Measurements from ENCODE around the gene LNP1.
"Not testable (repeated sequence)": the region's sequence is repeated elsewhere in the genome, so short reads cannot be mapped to it uniquely, and the experiment has no call there.

The LNP1 gene, protein sequence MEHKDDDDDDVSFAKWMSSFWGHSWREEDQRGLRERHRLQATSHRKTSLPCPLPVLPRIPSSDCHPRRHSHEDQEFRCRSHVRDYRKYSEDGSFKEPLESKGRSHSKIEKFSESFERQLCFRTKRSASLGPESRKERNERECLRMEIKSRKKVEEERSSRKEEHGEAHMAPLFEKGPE

DNA sequence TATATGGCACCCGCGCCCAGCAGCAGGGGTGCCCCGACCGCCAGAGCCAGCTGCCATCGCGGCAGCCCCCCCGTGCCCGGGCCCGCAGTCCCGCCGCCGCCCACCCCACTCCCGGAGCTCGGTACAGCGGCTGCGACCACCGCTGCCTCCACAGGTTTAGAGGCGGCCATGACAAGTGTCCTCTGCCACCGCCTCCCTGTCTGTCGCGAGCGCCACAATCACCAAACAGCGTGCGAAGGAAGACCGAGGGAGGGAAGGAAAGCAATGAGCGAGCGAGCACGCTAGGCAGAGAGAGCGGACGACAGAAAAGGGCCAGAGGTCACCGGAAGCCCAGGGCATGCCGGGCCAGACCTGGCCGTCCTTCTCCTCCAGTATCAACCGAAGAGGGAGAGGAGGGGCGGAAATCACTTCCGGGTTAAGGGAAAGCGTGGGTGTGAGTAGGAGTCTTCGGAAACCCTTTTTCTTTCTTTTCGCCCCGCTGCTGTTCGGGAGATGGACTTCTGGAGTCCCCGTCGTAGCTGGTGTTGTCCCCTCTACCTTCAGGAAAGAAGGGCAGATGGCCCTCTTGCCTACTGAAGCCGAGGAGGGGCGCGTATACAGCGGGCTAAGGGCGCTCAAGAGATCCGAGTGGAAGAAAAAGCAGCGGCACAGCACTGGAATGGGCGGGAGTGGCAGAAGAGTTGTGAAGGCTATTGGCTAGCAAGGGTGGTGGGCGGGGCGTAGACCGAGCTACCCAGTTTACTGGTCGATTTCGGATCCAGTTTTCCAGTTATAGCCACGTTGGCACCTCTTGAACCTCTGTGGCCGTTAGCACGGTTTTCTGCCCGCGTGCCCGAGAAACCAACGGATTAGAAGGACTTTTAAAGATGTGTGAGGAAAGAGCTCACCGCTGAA, at the start of gene LNP1, which contains the start of gene TOMM70:
Gene LNP1 (plus strand): TSS at position 760 of the 894 bp plus-strand sequence. CDS start 28,191 bp downstream, outside the sequence.
Gene TOMM70 (minus strand): TSS at position 310 of the 894 bp plus-strand sequence. CDS start 140 bp downstream, at position 170.
- DNase-seq = peak; percentile 93

DNA sequence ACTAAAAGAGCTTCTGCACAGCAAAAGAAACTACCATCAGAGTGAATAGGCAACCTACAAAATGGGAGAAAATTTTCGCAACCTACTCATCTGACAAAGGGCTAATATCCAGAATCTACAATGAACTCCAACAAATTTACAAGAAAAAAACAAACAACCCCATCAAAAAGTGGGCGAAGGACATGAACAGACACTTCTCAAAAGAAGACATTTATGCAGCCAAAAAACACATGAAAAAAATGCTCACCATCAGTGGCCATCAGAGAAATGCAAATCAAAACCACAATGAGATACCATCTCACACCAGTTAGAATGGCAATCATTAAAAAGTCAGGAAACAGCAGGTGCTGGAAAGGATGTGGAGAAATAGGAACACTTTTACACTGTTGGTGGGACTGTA, 49.6 kb upstream of the LNP1 start:
- DNase-seq = not testable (repeated sequence)

DNA sequence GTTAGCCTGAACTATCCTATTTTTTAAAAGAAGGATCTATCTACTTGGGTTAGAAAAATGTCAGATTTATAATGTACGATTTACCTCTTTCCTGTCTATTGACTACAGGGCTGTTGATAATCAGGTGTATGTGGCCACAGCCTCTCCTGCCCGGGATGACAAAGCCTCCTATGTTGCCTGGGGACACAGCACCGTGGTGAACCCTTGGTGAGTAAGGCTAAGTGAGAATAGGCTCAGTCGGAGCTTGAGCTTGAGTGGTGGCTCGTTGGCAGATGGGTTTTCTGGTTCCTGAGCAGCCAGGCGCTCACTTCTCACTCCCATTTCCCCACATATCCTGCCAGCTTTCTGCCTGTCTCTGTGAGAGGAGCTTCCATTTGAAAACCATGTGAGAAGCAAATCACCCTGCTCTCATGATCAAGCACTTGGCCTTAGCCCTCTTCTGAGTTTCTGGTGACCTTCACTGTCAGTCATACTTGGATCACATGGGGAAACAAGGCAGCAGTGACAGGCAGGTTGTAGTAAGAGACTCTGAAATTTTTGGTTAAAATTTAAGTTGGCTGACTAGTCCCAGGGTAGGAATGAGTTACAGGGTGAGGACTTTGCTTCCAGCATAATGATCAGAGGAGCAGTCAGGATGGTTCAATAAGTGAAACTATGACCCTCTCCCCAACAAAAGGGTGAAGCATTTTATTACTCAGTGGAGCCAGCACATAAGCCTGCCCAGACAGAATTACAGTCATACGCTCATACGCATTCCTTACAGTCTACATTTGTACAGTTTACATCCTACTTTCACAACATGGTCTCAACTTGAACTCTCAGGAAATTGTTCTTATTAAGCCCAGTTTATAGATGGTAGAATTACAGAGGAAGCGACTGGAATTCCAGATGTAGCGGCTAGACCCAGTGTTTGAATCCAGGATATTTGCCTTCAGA, 48.8 kb upstream of the LNP1 start:
- DNase-seq = no peak

DNA sequence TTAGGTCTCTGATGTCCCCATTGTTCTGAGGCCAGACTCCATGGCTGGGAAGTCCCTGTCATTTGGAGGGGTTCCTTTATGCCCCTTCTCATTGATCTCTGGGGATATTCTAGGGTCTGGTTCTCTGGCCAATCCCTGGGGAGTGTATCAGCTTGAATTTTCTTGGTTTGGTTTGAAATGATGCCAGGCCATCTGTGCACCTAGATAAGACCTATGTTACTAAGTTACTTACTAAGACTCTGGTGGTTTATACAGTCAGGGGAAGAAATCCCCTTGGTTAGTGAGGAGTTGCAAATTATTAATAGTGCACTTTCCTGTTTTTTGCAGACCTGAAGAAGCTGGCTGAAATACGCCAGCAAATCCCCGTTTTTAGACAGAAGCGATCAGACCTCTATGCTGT, 46.5 kb upstream of the LNP1 start:
- no peak for DNase-seq

DNA sequence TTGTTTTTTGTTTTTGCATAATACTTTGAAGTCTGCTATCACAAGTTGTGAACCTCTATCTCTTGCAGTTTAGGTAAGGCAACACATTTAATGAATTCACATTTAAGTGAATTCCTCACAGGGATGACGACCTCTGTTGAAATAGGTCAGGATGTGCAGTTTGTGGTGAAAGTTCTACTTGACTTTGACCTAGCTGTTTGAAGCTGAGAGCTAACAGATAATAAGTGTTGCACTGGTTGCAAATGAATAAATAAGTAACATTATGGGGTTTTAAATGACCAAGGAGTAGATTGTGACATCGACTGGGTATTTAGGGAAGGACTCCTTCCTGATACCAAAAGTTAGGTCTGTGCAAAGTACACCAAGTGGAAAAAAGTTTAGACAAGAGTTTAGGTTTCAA, 42.9 kb upstream of the LNP1 start:
- no peak for DNase-seq

DNA sequence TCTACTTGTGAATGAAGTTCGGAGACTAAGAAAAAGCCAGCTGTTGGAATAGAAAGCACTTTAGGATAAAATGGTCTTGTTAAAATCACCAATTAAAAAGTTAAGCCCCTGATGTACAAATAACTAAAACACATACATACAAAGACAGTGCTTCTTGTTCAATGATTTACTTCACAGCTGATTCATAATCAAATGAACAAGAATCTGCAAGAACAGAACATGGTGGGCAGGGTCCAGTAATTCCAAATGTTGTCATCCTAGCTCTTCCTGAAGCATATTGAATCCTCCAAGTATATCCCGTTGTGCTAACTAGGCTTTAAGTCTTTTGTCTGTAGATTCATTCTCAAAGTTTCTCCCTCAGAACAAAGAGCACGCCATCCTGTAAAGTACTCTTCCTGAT, 42.3 kb upstream of the LNP1 start:
- DNase-seq = no peak

DNA sequence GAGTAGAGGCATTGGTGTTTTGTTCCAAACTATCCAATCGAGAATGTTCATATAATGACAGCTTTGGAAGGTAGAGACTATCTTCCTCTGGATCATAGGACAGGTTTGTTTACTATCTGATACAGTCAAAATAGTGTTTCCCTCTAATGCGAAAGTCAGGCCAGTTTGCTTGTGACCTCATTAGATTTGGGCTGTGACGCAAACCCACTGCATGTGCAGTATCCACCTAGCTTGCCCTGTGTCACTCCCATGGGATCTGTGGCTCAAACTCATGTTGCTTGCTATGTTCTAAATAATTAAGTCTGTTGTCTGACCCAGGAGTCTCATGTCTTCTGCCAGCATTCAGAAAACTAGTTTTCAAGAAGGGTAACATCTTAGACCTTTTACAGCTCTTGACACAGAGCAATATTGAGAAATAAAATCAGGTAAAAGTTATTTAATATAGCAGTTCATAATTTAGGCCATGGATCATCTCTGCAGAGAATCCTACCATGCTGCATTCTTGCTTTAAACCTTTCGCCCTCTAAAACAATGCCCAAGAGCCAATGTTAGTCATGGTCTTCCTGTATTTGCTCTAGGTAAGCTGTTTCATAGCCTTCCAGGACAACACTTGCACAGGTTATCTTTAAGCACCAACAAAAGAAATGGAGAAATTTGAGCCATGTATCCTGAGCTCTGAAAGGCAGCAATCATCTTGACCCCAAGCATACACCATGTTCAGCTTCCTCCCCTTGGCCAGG, 40.4 kb upstream of the LNP1 start:
- no peak for DNase-seq

DNA sequence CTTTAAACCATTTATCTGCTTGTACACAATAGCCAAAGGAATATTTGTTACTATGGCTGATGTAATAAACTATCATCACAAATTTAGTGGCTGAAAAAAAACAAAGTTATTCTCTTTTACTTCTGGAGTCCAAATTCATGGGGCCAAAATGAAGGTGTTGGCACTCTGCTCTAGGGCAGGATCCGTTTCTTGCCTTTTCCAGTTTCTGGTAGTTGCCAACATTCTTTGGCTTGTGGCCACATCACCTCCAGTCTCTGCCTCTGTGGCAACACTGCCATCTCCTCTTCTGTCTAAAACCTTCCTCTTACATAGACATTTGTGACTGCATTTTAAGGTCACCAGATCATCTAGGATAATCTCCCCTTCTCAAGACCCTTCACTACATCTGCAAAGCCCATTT, 39.4 kb upstream of the LNP1 start:
- no peak for DNase-seq

DNA sequence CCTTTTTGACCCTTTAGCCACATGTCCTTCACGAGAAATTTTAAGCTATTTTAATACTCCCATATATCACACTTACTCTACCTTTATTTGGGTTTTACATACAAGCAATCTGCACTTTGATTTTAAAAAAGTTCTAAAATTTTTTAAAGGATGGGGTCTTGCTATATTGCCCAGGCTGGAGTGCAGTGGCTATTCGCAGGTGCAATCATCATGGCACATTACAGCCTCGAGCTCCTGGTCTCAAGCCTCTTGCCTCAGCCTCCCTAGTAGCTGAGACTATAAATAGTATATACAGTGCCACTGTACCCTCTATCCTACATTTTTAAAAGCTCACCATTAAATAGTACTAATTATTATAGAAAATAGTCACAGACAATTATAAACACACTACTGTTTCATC, 36.9 kb upstream of the LNP1 start:
- no peak for DNase-seq

DNA sequence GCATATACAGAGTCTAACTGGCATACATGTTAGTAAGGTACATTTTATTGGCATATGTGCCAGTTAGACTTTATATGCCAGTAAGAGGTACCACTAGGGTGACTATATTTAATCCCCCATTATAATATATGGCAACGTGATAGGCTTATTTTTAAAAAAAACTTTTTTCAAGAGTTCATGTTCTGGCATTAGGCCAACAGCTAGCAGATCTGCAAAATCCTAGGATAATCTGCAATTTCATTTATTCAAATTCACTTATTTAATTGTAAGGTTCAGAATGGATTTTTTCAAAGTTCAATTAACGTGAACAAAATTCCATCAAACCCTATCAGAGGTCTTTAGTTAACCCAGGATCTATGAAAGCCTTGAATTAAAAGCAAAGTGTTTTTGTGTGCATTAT, 34.9 kb upstream of the LNP1 start:
- DNase-seq = no peak

DNA sequence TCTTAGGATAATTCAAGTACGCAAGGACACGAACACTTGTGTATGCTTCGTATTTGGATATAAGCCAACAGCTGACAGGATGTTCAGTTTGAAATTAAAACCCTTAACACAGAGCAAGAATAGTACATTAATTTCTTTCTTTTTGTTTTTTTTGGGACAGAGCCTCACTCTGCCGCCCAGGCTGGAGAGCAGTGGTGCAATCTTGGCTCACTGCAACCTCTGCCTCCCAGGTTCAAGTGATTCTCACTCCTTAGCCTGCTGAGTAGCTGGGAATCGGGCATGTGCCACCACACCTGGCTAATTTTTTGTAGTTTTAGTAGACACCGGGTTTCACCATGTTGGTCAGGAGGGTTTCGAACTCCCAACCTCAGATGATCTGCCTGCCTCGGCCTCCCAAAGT, 32.9 kb upstream of the LNP1 start:
- no peak for DNase-seq

DNA sequence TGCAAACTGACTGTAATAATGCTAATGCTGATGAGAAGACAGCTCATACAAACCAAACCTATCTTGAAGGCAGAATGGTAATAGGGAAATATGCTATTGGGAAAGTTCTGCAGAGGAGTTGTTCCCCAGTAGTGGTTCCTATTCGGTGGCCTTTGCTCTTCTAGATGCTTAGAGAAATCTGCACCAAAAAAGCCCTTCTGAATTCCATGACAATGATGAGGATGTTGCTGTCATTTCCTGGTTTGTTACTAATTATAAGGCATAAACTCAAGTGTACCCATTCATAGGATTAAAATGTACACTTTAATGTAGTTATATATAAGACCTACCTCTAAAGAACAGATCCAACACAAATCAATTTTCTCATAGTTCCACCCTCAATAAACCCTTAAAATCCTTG, 30.6 kb upstream of the LNP1 start:
- DNase-seq = no peak

DNA sequence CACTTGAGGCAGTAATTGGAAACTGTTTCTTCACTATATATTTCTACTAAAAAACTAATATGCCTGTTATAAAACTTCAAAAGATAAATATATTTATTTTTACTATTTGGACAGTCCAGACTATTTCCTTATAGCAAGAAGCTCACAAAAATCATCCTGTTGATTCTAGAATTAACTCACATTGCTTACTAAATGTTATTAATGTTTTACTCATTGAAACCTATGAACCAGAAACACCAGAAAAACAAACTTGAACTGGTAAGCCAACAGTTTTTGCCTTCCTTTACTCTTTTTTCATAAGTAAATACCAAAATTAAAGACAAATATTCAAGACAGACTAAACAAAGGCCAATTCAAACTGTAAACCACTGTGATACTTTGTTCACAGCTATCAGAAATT, 26.8 kb upstream of the LNP1 start:
- DNase-seq = no peak

DNA sequence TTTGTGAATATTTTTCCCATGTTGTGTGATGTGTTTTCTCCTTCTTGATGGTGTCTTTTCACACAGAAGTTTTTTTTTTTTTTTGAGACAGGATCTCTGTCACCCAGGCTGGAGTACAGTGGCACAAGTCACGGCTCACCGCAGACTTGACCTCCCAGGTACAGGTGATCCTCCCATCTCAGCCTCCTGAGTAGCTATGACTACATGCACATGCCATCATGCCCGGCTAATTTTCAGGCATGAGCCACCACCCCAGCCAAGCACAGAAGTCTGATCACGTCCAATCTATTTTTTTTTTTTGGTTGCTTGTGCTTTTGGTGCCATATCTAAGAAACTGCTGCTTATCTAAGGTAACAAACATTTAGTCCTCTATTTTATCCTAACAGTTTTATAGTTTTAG, 25.0 kb upstream of the LNP1 start:
- no peak for DNase-seq

DNA sequence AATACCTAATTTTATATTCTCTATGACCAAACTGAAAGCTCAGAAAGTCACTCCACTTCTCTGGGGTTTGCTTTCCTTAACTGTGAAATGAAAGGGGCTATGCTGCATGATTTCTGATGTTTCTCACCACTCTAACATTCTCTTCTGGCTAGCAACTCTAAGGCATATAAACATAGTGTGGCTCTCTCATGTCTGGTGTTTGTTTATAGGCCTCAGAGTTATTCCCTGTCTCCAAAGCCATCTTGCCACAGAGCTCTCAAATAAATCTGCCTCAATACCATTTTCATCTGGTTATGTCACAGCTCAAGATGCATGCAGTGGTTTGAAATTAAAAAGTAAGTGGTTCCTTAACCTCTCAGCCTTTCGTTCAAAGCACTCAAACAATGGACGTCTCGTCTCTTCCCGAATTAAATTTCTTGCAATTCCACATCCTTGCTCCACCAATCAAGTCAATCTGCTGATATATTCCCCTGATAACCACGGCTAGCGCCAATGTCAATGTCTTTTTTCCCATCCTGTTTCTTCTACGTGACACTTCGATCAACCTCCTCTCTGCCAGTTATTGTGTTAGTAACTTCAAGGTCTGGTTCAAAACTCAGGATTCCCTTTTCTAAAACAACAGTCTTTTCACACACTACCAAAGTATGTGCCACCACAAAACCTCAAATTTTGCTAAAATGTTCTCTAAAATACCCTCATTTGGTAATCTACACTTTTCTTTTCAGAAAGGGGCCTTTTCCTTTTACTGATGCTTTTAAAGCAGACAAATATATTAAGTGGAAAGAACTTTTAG, 16.4 kb upstream of the LNP1 start:
- no peak for DNase-seq

DNA sequence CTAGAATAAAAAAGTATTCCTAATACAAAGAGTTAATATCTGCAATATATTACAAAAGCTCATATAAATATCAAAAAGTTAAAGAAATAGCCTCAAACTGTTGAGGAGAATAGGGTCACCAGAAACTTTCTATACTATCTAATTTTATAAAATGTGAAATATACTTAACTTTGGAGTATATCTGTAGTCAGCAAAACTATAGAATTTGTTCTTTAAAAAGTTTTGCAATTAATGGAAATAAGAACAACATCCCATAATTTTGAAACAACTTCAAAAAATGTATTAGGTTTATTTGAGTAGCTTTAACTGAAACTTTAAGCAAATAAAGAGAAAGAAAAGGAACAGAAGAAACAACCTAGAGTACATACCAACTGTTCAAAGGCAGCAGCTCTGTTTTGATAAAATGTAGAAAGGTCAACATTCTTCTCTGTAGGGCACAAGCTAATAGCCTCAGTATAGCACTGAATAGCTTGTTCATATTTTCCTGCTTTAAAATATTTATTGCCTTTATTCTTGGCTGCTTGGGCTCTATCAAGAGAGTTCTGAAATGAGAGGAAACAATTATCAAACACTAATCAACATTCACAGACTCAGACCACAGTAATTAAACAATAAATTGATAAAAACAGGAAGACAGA, 14.8 kb upstream of the LNP1 start:
- no peak for DNase-seq

DNA sequence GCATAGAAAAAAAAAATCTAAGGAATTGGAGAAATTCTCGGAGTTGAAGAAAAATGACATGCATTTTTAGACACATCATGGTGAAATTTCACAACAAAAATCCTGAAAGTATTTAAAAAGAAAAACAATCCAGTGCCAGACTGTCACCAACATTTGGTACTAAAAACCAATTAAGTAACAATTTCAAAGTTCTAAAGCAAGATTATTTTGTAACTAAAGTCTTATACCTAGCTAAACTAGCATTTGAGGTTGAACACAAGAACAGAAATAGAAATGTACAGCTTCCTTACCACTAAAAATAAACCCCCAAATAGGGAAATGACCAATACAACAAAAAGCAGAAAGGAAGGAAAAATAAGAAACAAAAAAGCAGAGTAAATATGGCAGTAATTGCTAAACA, 12.3 kb upstream of the LNP1 start:
- DNase-seq = no peak

DNA sequence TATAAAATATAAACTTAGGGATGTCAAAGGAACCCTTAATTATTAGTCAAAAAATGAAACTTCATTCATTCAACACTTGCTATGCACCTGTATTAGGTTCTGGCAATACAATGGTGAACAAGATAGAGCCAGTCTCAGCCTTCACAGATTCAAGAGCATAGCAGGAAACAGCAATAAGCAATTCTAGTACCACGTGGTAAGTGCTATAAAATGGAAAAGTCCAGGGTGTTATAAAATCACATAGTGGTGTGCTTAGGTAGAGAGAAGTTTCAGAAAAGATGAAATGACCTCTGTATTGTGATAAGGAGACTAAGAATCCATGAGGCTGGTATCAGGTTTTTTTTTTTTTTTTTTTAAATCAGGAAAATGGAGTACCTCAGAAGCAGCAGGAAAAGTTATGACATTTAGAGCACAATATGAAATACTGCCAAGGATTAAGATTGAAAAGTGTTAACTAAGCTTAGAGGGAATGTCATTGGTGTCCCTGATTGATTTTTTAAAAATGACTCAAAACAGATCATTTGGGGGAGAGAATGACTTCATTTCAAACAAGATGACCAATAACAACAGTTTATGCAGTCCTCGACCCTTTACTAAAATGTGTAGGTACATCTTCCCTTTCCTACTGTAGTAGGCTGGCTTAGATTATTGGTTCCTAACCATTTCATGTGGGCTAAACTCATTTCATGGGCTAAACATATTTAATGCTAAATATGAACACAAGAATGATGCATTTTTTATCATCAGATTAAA, 5.5 kb upstream of the LNP1 start:
- no peak for DNase-seq

DNA sequence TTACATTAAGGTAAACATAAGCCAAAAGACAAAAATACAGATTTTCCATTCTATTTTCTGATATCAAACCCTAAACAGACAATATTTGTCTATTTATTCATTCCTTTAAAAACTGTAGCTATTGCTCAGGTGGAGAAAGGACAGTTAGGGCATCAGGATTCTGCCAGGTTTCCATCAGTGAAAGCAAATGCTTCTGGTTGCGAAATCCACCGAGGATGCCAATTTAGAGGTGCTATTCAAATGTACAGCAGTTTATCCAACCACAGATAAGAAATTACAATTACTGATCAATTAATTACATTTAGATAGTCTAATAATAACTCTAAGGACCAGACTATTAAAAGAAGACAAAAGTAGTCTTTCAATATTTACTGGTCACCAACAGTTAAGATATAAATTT, 4.4 kb upstream of the LNP1 start:
- DNase-seq = no peak

DNA sequence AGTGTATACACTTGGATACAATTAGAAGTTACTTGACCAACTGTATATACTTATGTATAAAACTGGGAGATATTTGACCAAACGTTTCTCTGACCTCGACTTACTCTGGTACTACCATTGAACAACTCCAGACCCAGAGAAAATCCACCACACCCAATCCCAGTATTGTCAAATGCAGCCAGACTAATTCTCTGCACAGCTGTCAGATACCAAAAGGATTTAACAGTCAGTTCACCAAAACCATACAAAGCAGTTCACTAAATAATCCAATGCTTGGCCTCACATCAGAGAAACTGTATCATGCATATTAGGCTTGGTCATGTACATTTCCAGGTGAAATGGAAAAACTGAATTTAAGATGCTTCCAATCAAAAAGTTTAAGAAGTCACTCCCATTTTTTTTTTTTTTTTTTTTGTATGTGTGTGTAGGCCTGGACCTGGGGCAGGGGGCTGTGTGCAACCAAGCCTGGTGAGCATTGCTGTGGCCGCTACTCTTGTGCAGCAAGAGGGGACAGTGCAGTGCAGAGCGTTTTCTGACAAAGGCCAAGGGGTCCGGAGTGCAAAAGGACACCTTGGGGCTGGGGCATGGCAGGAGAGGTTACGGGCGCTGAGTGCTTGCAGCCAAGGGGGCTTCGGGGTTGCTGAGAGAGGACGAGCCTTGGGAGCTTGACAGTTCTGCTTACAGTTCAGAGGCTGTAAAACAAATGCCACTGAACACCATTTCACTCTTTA, 1.8 kb upstream of the LNP1 start:
- no peak for DNase-seq

Measured in activated T-cell treated with anti-CD3 and anti-CD28 coated beads for 4 hours (primary cell).